PC-9 (cell line): Measurements from ENCODE around the gene IL31RA. TPM values are rescaled to one million over a fixed set of nuclear protein-coding genes. Genes with fewer than 3 reads are reported as not detected.

ENCODE experiments used
- BruUV-seq: library from RNA; stranded (reverse); fragments of 400-500 nt; replicated peaks from 2 replicates; lab custom pipeline; 2021; lab: Mats Ljungman, UMichigan
- CTCF ChIA-PET: fragments of 300-600 bp; sonication (Branson Sonifier 250); formaldehyde crosslinking; loops from one replicate; lab custom pipeline; 2022; ENCODE audit warnings: antibody characterized with exemption; lab: Charles Lee
- POLR2A ChIA-PET: fragments of 300-600 bp; sonication (Branson Sonifier 250); formaldehyde crosslinking; loops from one replicate; lab custom pipeline; 2022; ENCODE audit warnings: antibody characterized with exemption; ENCODE audit not compliant: unreplicated experiment; lab: Charles Lee
- DNase-seq, 2 experiments: peaks; one replicate each; pipeline versions ENCODE4 v3.0.0 to v3.0.0-alpha.2; 2015 to 2022; ENCODE audit warnings: mixed read lengths in 1 of 2
- H2AFZ ChIP-seq: fragments of 200-600 bp; sonication (generic); 2 replicates; pipeline ENCODE4 v1.8.1; 2017; ENCODE audit warnings: antibody characterized with exemption
- H3F3A ChIP-seq: fragments of 200-600 bp; sonication (generic); 2 replicates; pipeline ENCODE4 v1.8.1; 2017; ENCODE audit warnings: antibody characterized with exemption, mild to moderate bottlenecking, low read depth; ENCODE audit not compliant: insufficient read depth
- H3K27ac ChIP-seq: fragments of 200-600 bp; sonication (generic); 2 replicates; pipeline ENCODE4 v1.6.1; 2016; ENCODE audit warnings: mixed run types
- H3K27me3 ChIP-seq: fragments of 200-600 bp; sonication (generic); 2 replicates; pipeline ENCODE4 v1.6.1; 2016; ENCODE audit warnings: low read depth, mixed run types; ENCODE audit not compliant: insufficient read depth
- H3K36me3 ChIP-seq: fragments of 200-600 bp; sonication (generic); 2 replicates; pipeline ENCODE4 v1.6.1; 2016; ENCODE audit warnings: low read depth, mixed run types
- H3K4me1 ChIP-seq: fragments of 200-600 bp; sonication (generic); replicated peaks from 2 replicates; pipeline ENCODE4 v1.6.1; 2016; ENCODE audit warnings: mixed run types; ENCODE audit not compliant: insufficient read depth
- H3K4me2 ChIP-seq: fragments of 200-600 bp; sonication (generic); 2 replicates; pipeline ENCODE4 v1.6.1; 2017; ENCODE audit warnings: mixed run types
- H3K4me3 ChIP-seq: fragments of 200-600 bp; sonication (generic); 2 replicates; pipeline ENCODE4 v1.6.1; 2016; ENCODE audit warnings: mixed run types
- H3K79me2 ChIP-seq: fragments of 200-600 bp; sonication (generic); 2 replicates; pipeline ENCODE4 v1.6.1; 2017; ENCODE audit warnings: low read depth, mixed run types
- H3K9me2 ChIP-seq: fragments of 200-600 bp; sonication (generic); 2 replicates; pipeline ENCODE4 v1.8.1; 2017; ENCODE audit warnings: mild to moderate bottlenecking; ENCODE audit not compliant: insufficient read depth
- H3K9me3 ChIP-seq: fragments of 200-600 bp; sonication (generic); 2 replicates; pipeline ENCODE4 v1.8.1; 2016; ENCODE audit warnings: low read depth; ENCODE audit not compliant: insufficient read depth
- H4K20me1 ChIP-seq: fragments of 200-600 bp; sonication (generic); 2 replicates; pipeline ENCODE4 v1.8.1; 2017; ENCODE audit not compliant: insufficient read depth
- EZH2 ChIP-seq: fragments of 200-600 bp; sonication (generic); IDR thresholded peaks from 2 replicates; pipeline ENCODE4 v1.8.0; 2017; ENCODE audit warnings: antibody characterized with exemption, low read depth
- intact Hi-C: fragments of 100-400 bp; cut with micrococcal nuclease; formaldehyde crosslinking; loops from one replicate; pipeline ENCODE4 v1.10.0; 2022; ENCODE audit not compliant: unreplicated experiment
- total RNA-seq: library from RNA; stranded (reverse); gene quantifications from 2 replicates; pipeline ENCODE4 v1.2.3, GENCODE V29; 2021
- TF ChIP-seq, protein P1 (sequence below): fragments of 200-600 bp; sonication (generic); conservative IDR thresholded peaks from 2 replicates; pipeline ENCODE4 v1.6.1; 2017; ENCODE audit warnings: mixed run types, antibody characterized with exemption, mild to moderate bottlenecking, moderate library complexity

The IL31RA gene
- total RNA-seq, 1 experiment from 2014 or later, result 2.0 TPM

DNA sequence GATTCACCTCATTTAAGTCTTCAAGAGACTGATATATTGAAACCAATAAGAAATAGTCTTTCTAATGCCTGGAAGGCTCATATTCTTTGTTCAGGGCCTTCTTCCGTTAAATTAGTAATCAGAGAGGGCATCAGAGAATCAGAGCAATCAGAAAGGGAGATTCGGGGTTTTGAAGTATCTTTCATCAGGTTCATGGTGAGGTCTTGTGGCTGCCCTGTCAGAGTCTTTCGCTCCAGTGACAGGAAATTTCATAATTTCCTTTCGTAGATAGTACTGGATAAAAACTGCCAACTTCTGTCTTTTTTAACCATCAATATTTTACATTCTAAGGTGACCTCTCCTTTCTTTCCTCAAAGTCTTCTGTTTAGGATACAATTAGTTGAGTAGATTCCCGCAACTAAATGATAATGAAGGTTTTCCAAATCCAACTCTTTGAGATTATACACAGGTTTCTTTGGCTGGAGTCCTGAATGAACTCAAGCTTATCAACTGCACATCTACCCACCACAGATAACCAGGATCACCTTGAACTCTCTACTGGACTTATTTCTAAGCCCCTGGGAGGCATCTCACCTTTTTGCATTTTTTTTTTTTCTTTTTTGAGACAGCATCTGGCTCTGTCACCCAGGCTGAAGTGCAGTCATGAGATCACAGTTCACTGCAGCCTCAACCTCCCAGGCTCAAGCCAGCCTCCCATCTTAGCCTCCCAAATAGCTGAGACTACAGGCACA lies 5.5 kb downstream of the IL31RA start:
- ChIA-PET CTCF (no interaction called here), POLR2A (no interaction called here)
- TF ChIP-seq, protein P1, sequence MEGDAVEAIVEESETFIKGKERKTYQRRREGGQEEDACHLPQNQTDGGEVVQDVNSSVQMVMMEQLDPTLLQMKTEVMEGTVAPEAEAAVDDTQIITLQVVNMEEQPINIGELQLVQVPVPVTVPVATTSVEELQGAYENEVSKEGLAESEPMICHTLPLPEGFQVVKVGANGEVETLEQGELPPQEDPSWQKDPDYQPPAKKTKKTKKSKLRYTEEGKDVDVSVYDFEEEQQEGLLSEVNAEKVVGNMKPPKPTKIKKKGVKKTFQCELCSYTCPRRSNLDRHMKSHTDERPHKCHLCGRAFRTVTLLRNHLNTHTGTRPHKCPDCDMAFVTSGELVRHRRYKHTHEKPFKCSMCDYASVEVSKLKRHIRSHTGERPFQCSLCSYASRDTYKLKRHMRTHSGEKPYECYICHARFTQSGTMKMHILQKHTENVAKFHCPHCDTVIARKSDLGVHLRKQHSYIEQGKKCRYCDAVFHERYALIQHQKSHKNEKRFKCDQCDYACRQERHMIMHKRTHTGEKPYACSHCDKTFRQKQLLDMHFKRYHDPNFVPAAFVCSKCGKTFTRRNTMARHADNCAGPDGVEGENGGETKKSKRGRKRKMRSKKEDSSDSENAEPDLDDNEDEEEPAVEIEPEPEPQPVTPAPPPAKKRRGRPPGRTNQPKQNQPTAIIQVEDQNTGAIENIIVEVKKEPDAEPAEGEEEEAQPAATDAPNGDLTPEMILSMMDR, result no peak
- TF ChIP-seq EZH2, result no peak
- no peak overlapping the region for H3K4me3 ChIP-seq
- intact Hi-C loops, result no loop called here
- no peaks in the 10 kb centered on the region for H3K27me3 ChIP-seq
- no peak overlapping the region for H3K27ac ChIP-seq
- no peaks in the 10 kb centered on the region for H3K36me3 ChIP-seq
- H3F3A ChIP-seq, result no peaks in the 10 kb centered on the region
- no peaks in the 10 kb centered on the region for H4K20me1 ChIP-seq
- no peaks in the 10 kb centered on the region for H3K9me3 ChIP-seq
- no peak for DNase-seq
- H3K9me2 ChIP-seq, result no peaks in the 10 kb centered on the region
- no peak overlapping the region for H3K4me2 ChIP-seq
- no peaks in the 10 kb centered on the region for H3K79me2 ChIP-seq
- H2AFZ ChIP-seq, result no peak overlapping the region
- peaks cover 2% of the 10 kb centered on the region; the same call in 1 of the 2 replicates for H3K4me1 ChIP-seq
- no TSS peak for BruUV-seq

DNA sequence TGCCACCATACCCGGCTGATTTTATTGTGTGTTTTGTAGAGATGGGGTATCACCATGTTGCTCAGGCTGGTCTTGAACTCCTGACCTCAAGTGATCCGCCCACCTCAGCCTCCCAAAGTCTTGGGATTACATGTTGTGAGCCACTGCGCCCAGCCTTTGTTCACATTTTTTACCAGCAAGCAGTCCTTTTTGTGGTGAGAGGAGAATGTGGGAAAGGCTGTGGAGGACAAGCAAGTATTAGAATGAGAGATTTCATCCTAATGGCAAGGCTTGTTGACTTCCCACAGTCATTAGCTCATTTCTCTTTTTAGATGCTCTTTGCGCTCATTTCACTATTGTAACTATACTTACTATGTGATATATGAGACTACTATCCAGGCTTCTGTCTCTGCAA lies 6.1 kb downstream of the IL31RA start:
- Histone ChIP-seq H3K27me3 (no peaks in the 10 kb centered on the region), H3F3A (no peaks in the 10 kb centered on the region), H3K36me3 (no peaks in the 10 kb centered on the region), H3K4me3 (no peak overlapping the region), H3K4me1 (no peaks in the 10 kb centered on the region), H3K27ac (no peak overlapping the region), H3K9me3 (no peaks in the 10 kb centered on the region), H2AFZ (no peak overlapping the region), H4K20me1 (no peaks in the 10 kb centered on the region), H3K9me2 (no peaks in the 10 kb centered on the region), H3K4me2 (no peak overlapping the region), H3K79me2 (no peaks in the 10 kb centered on the region)
- no TSS peak for BruUV-seq
- DNase-seq, result no peak
- TF ChIP-seq, protein P1, result no peak
- TF ChIP-seq EZH2, result no peak
- ChIA-PET CTCF (no interaction called here), POLR2A (interaction anchor here (0.5 kb wide), 1 partner anchor 79 kb away, joined by 3 read pairs; no protein-coding TSS in a partner anchor)
- intact Hi-C loops, result no loop called here

DNA sequence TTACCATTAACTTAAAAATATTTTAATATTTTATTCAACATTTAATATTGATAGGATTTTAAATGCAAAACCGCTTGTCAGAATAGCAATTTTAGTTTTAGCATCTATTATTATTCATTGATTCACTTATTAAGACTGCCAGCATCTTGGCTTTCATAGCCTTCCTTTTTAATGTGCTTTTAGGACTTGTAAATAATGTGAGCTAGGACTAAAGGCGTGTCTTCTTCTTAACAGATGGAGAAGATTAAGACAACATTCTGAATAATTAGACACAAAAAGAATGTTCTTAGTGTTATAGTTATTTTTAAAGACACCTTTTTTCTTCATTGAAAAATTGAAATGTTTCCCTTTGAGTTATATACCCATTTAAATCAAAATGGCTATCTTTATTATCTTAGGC lies 6.9 kb downstream of the IL31RA start:
- Histone ChIP-seq H3K79me2 (no peaks in the 10 kb centered on the region), H3K4me2 (no peak overlapping the region), H3K27me3 (no peaks in the 10 kb centered on the region), H3K36me3 (no peaks in the 10 kb centered on the region), H3K9me3 (no peaks in the 10 kb centered on the region), H3K9me2 (no peaks in the 10 kb centered on the region), H4K20me1 (no peaks in the 10 kb centered on the region), H2AFZ (no peak overlapping the region), H3K4me1 (no peaks in the 10 kb centered on the region), H3K4me3 (no peak overlapping the region), H3F3A (no peaks in the 10 kb centered on the region), H3K27ac (no peak overlapping the region)
- ChIA-PET POLR2A (no interaction called here), CTCF (no interaction called here)
- intact Hi-C loops, result no loop called here
- BruUV-seq, result no TSS peak
- no peak for TF ChIP-seq EZH2
- TF ChIP-seq, protein P1, result no peak
- no peak for DNase-seq
